Thyroid gland (tissue), 4 donors: Measurements from ENCODE around the gene FGF21. TPM values are rescaled to one million over a fixed set of nuclear protein-coding genes. Genes with fewer than 3 reads are reported as not detected.

Experiments used
- DNase-seq, 2 donors: peaks; one replicate each; pipeline ENCODE4 v3.0.0-alpha.2; 2019
- H3K27ac ChIP-seq, 3 donors: fragments of 200-600 bp; sonication (generic); 1 replicate in 2 of 3; 2 replicates in 1 of 3; pipeline ENCODE4 v1.5.1; 2016 to 2019; ENCODE audit warnings: mild to moderate bottlenecking in 1 of 3, moderate library complexity in 1 of 3
- H3K27me3 ChIP-seq: fragments of 200-600 bp; sonication (generic); one replicate; pipeline ENCODE4 v1.5.1; 2019
- H3K36me3 ChIP-seq, 2 donors: fragments of 200-600 bp; sonication (generic); one replicate each; pipeline ENCODE4 v1.5.1; 2016 to 2019
- H3K4me1 ChIP-seq, 2 donors: fragments of 200-600 bp; sonication (generic); one replicate each; pipeline ENCODE4 v1.5.1; 2017 to 2019
- H3K4me3 ChIP-seq, 3 donors: fragments of 200-600 bp; sonication (generic); replicated peaks in 1 of 3; 1 replicate in 2 of 3; 2 replicates in 1 of 3; pipeline ENCODE4 v1.5.1; 2016; ENCODE audit warnings: mild to moderate bottlenecking in 1 of 3
- H3K9me3 ChIP-seq: fragments of 200-600 bp; sonication (generic); one replicate; pipeline ENCODE4 v1.5.1; 2017
- CTCF ChIP-seq, 6 experiments: fragments of 200-600 bp in 3 of 6; fragments of 450-650 bp in 3 of 6; sonication (generic) in 3 of 6; IDR thresholded peaks; one replicate each; pipeline ENCODE4 v1.5.1; 2016 to 2019; ENCODE audit warnings: antibody characterized with exemption in 6 of 6, mild to moderate bottlenecking in 2 of 6, inconsistent platforms in 1 of 6, moderate library complexity in 1 of 6
- POLR2A ChIP-seq, 2 donors: fragments of 450-650 bp; IDR thresholded peaks; one replicate each; pipeline ENCODE4 v1.6.1; 2017; ENCODE audit warnings: antibody characterized with exemption in 2 of 2, mild to moderate bottlenecking in 2 of 2, moderate library complexity in 1 of 2
- WGBS, 2 donors: methylation state at CpG; one replicate each; pipeline ENCODE4 v1.1.5; 2017; 5-methylcytosine and 5-hydroxymethylcytosine counted together
- intact Hi-C: fragments of 100-400 bp; cut with DNase I; formaldehyde crosslinking; loops from one replicate; pipeline ENCODE4 v1.15.1; 2023
- total RNA-seq, 4 donors: library from RNA; depleted of rRNA; stranded (reverse); fragments of >200 nt; gene quantifications; one replicate each; pipeline ENCODE4 v1.2.3, GENCODE V29; 2016

Gene FGF21
- total RNA-seq, 4 donors from 2014 or later, result not detected

GRCh38 chr19:48742096-48742495 is 13.2 kb upstream of the FGF21 start:
- 88 to 98% methylated on average over 11 of the region's 11 CpGs for WGBS, 2 donors
- Histone ChIP-seq H3K27ac (peak overlapping the region in 2 of 3 donors; percentile 48 to 62), H3K36me3 (no peaks in the 10 kb centered on the region), H3K9me3 (no peaks in the 10 kb centered on the region), H3K4me3 (no peak overlapping the region), H3K27me3 (no peaks in the 10 kb centered on the region), H3K4me1 (peaks cover 5 to 20% of the 10 kb centered on the region in 2 donors)
- TF ChIP-seq CTCF (IDR thresholded peaks at IDR 0.05), result no peak
- TF ChIP-seq POLR2A (IDR thresholded peaks at IDR 0.05), result no peak
- intact Hi-C loops, result no loop called here
- no peak for DNase-seq

- H3K36me3 ChIP-seq, result no peaks in the 10 kb centered on the region
- no peaks in the 10 kb centered on the region for H3K9me3 ChIP-seq
- H3K27me3 ChIP-seq, result no peaks in the 10 kb centered on the region
- H3K4me3 ChIP-seq, result no peak overlapping the region
- WGBS, 2 donors, result 22 to 28% methylated on average over 33 of the region's 33 CpGs
- peak; percentile 46 to 56 for DNase-seq
- peaks cover 10 to 21% of the 10 kb centered on the region in 2 donors for H3K4me1 ChIP-seq
- intact Hi-C loops, result no loop called here
- no peak overlapping the region for H3K27ac ChIP-seq
- TF ChIP-seq CTCF (IDR thresholded peaks at IDR 0.05) (no peak), POLR2A (IDR thresholded peaks at IDR 0.05) (no peak)
These were observed 9.9 kb upstream of the FGF21 start for GRCh38 chr19:48745208-48745995.

- TF ChIP-seq CTCF (IDR thresholded peaks at IDR 0.05) (no peak), POLR2A (IDR thresholded peaks at IDR 0.05) (no peak)
- 67 to 79% methylated on average over 8 of the region's 8 CpGs for WGBS, 2 donors
- H3K27ac ChIP-seq, result no peak overlapping the region
- H3K9me3 ChIP-seq, result no peaks in the 10 kb centered on the region
- H3K4me3 ChIP-seq, result no peak overlapping the region
- DNase-seq, result no peak
- H3K36me3 ChIP-seq, result no peaks in the 10 kb centered on the region
- intact Hi-C loops, result no loop called here
- peaks cover 10 to 20% of the 10 kb centered on the region in 2 donors for H3K4me1 ChIP-seq
- H3K27me3 ChIP-seq, result no peaks in the 10 kb centered on the region
These were observed 9.2 kb upstream of the FGF21 start for GRCh38 chr19:48746110-48746509.

- WGBS, 2 donors, result 14 to 15% methylated on average over 22 to 30 of the region's 31 CpGs
- peak within 1 kb of the TSS; percentile 42 to 66 (median 65) for H3K27ac ChIP-seq
- H3K9me3 ChIP-seq, result no peaks in the 10 kb centered on the region
- peak within 1 kb of the TSS in 2 of 3 donors; percentile 17 to 20 for H3K4me3 ChIP-seq
- peak; percentile 75 to 78 for DNase-seq
- intact Hi-C loops, result no loop called here
- no peaks in the 10 kb centered on the region for H3K36me3 ChIP-seq
- no peak for TF ChIP-seq POLR2A (IDR thresholded peaks at IDR 0.05)
- TF ChIP-seq CTCF (IDR thresholded peaks at IDR 0.05), result no peak
- no peaks in the 10 kb centered on the region for H3K27me3 ChIP-seq
- peaks cover 10 to 14% of the 10 kb centered on the region in 2 donors for H3K4me1 ChIP-seq
These were observed 8.4 kb upstream of the FGF21 start, which contains the start of gene IZUMO1 for GRCh38 chr19:48746738-48747575. TSS of gene IZUMO1 (minus strand) at chr19:48746909. CDS start at chr19:48745859, 1,050 bp downstream.
